Skin epidermis (tissue), 12 donors: ENCODE results near the gene TMEM183A.

Source experiments
- H3K27ac ChIP-seq, 21 experiments: fragments of 200-600 bp; sonication (generic) in 11 of 21; one replicate each; pipeline ENCODE4 v1.5.0; 2020; ENCODE audit warnings: mild to moderate bottlenecking in 3 of 21, inconsistent platforms in 2 of 21, moderate library complexity in 2 of 21
- H3K4me3 ChIP-seq, 7 experiments: fragments of 200-600 bp; sonication (generic) in 2 of 7; one replicate each; pipeline ENCODE4 v1.5.0; 2020; ENCODE audit warnings: inconsistent platforms in 2 of 7, mild to moderate bottlenecking in 2 of 7, moderate library complexity in 1 of 7

TMEM183A gene

GRCh38 chr1:203006948-203007871, at the start of gene TMEM183A:
Gene TMEM183A (plus strand): TSS chr1:203007374. CDS start chr1:203007466, 92 bp downstream.
- Histone ChIP-seq H3K4me3 (peak within 1 kb of the TSS; percentile 65 to 99 (median 93)), H3K27ac (peak within 1 kb of the TSS; percentile 78 to 98 (median 94))

GRCh38 chr1:202957733-202958543, 49.2 kb upstream of the TMEM183A start, which contains the start of gene ADIPOR1:
Gene ADIPOR1 (minus strand): TSS chr1:202958312. CDS start chr1:202951070, 7,242 bp downstream.
- Histone ChIP-seq H3K4me3 (peak within 1 kb of the TSS; percentile 54 to 97 (median 76)), H3K27ac (peak within 1 kb of the TSS; percentile 83 to 100 (median 96))

DNA sequence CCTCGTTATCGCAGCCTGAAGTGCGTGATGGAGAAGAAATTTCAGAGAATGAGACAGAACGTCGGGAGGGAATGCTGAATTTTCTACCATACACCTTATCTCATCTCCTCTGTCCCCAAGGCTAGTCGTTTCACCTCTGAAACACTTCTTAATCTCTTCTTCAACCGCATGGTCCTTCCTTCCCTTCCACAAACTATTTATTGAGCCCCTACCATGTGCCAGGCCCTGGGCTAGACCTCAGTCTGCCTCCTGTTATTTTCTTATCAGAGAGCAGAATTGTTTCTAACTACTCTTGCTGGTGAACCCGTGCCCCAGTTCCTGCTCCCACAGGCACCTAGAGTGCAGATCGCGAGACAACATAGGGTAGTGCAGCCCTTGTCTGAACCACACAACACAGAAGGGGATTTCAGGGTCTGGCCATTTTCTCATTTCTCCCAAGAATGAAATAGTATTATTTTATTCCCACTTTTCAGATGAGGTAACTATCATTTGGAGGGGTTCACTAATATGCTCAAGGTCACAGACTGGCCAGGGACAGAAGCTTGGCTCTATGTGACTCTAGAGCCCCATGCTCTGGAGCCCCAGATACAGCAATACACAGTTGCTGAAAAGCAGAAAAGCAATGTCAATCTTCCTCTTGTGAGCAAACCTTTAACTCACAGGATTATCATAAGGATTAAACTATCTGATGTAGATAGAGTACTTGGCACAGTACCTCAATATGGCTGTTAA, 48.5 kb upstream of the TMEM183A start:
- H3K27ac ChIP-seq, result peak overlapping the region in 17 of 21 experiments; percentile 44 to 100 (median 96)
- H3K4me3 ChIP-seq, result peak overlapping the region; percentile 54 to 97 (median 76)

GRCh38 chr1:202959276-202959620, 47.9 kb upstream of the TMEM183A start:
- Histone ChIP-seq H3K27ac (peak overlapping the region in 7 of 21 experiments; percentile 4 to 100 (median 96)), H3K4me3 (no peak overlapping the region)

DNA sequence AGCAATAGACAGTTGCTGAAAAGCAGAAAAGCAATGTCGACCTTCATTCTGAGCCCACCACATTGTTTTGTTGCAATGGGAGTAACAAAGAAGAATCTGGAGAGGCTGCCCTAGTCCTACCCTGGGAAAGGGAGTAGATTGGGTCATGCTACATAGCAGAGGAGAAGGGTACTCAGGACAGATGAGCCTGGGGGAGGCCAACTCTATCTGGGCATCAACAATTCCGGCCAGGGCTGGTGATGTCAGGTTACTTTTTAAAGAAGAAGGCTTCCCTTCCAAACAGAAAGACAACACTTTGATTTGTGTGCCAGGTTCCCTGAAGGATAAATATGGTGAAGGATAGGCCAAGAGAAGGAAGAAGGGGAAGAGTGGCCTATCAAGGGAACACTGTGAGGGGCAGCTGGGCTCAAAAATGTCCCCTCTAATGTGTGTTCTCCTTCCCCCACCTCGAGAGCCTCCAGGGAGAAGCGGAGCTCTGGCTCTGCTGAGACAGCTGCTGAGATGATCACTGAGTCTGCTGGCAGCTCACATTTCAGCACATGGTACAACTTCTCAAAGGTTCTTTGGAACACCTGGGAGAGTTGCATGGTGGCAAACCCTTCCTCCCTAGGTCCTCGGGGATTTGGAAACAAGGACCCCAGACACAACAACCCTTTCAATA, 45.8 kb upstream of the TMEM183A start:
- Histone ChIP-seq H3K4me3 (no peak overlapping the region), H3K27ac (no peak overlapping the region)

DNA sequence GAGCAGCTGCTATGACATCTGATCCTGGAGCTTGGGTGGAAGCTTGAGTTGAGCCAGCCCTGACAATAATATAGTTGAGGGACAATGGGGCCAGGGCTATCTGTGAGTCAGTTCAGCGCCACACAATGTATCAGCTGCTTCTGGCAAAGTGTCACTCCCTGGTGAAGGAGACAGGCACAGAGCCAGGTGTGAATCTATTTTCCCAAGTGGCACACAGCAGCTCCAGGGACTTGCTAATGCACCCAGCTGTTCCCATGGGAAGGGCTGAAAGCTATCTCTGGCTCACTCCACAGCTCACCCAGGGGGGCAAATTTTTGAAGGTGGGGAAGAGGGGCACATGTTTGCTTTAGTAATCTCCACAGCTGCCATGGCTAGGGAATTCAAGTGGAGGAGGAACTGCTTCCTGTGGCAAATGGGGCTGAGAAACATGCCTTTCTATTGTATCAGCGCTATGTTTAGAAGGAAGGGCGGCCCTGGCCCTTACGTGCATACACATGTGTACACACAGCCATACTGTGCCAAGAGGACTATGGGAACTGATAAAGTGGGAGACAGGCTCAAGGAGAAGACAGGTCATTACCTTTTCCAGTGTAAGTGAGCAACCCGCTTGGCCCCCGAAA, 42.3 kb upstream of the TMEM183A start:
- Histone ChIP-seq H3K27ac (peak overlapping the region in 19 of 21 experiments; percentile 15 to 94 (median 68)), H3K4me3 (no peak overlapping the region)

GRCh38 chr1:202965422-202965821, 41.8 kb upstream of the TMEM183A start:
- Histone ChIP-seq H3K4me3 (peak overlapping the region in 5 of 7 experiments; percentile 3 to 93 (median 73)), H3K27ac (peak overlapping the region in 19 of 21 experiments; percentile 32 to 96 (median 89))

DNA sequence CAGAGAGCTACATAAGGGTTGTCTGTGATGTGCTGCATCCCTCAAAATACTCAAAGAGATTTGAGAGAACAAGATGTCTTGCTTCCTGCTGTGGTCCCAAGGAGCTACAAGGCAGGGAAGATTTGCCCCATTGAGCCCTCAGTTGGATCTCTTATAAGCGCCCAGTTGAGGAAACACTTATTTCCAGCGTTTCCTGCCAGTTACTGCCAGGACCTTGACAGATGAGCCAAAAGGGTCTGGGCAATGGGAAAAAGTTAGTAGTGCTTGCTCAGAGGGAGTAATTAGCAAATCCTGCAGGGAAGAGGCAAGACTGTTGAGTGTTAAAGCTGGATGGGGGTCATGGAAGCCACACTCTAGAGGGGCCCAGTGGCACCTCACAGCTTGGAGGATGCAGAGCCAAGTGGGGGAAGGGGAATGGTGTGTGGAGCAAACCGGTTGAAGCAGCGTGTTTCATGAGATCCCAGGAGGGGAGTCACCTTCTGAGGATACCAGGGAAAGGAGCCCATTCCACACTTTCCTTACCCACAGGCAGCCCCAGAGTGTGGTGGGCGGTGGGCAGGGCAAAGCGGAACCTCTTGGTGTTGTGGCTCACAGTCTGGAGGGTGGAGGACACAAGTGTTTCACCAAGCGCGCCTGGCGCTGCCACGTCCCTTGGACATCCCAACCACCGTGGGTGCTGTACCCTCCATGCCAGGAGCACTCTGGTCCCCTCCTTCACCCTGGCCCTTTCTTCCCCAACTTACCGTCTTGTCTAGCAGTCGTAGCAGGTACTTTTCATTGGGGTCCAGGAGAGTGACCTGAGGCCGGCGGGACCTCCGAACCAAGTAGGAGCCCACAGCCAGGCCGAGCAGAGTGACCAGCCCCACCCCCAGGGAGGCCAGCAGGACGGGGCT, 40.9 kb upstream of the TMEM183A start:
- peak overlapping the region; percentile 49 to 93 (median 82) for H3K4me3 ChIP-seq
- H3K27ac ChIP-seq, result peak overlapping the region; percentile 60 to 96 (median 91)

DNA sequence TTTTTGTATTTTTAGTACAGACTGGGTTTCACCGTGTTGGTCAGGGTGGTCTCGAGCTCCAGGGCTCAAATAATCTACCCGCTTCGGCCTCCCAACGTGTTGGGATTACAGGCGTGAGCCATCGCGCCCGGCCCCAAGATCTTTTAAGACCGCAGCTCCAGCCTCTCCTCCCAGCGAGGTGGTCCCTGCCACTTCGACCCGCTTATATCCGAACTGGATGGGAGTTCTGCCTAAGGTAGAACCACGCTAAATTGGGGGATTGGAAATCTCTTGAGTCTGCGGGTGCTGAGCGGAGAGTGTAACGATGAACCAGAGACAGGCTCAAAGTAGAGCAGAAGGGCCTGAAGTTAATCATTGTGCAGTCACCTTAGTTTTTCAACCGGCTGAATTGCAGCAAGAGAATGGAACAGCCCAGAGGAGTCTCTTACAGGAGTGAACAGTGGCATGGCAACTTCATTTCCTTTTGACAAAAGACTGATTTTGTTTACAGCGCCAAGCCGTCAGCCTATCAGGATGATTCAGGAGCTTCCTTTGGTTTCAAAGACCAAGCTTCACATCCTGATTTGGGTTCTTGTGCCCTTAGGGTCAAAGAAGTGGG, 39.4 kb upstream of the TMEM183A start:
- peak overlapping the region in 20 of 21 experiments; percentile 13 to 93 (median 78) for H3K27ac ChIP-seq
- peak overlapping the region; percentile 49 to 93 (median 82) for H3K4me3 ChIP-seq

DNA sequence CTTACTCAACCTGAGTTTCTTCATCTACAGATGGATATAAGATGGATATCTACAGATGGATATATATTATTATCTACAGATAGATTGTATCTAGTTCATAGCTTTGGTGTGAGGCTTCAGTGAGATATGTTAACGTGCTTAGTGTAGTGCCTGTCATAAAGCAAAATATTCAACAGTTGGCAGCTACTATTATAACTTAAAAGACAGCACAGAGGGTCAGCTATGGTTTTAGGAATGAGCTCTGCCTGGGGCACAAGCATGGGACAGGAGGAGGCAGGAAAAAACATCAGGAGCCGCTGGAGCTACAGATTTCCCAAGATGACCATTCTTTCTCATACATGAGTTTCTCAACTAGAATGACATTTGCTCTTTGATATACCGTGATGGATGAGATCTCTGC, 38.8 kb upstream of the TMEM183A start:
- H3K27ac ChIP-seq, result peak overlapping the region in 12 of 21 experiments; percentile 63 to 92 (median 84)
- H3K4me3 ChIP-seq, result peak overlapping the region in 3 of 7 experiments; percentile 65 to 91 (median 73)

DNA sequence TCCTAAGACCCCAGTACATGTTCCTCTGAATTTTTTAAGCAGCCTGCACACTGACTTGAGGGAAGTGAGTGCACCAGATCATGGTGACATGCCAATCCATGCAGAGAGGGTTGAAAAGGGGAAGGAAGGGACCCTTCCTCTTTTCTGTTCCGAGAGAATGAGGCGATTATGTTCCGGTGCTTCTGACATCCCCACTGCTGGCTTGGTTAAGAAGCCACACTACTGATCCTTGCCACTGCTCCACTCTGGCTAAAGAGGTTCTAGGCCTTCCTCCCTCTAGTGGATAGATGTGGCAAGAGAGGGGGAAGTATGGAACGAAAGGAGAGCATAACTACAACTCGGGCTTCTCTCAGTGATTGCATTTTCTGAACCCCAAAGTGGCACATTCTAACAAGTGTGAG, 38.3 kb upstream of the TMEM183A start:
- peak overlapping the region in 14 of 21 experiments; percentile 2 to 92 (median 74) for H3K27ac ChIP-seq
- H3K4me3 ChIP-seq, result no peak overlapping the region

GRCh38 chr1:202972046-202972445, 35.1 kb upstream of the TMEM183A start:
- no peak overlapping the region for H3K27ac ChIP-seq
- H3K4me3 ChIP-seq, result no peak overlapping the region

GRCh38 chr1:202974856-202975255, 32.3 kb upstream of the TMEM183A start:
- Histone ChIP-seq H3K27ac (no peak overlapping the region), H3K4me3 (no peak overlapping the region)

- no peak overlapping the region for H3K27ac ChIP-seq
Measured at GRCh38 chr1:202976633-202977032, 30.5 kb upstream of the TMEM183A start.

DNA sequence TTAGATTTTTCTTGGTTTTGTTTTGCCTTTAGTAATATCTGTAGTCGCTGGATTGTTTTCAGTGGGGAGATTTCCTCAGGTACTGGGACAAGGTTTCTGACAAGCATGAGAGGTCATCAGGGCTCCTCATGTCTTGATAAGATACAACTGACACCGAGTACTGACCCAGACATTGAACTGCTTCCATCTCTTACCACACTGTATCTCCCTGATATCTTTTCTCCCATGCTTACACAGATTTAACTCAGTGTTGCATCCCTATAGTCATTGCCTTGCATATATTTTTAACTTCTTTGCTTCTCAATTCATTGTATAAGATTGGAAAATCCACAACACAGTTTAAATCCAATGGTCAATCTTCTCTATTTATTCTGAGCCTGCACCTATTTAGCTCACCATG, 27.7 kb upstream of the TMEM183A start:
- Histone ChIP-seq H3K27ac (no peak overlapping the region), H3K4me3 (no peak overlapping the region)

More at GRCh38 chr1:202976633-202977032, 30.5 kb upstream of the TMEM183A start:
- H3K4me3 ChIP-seq, result no peak overlapping the region

DNA sequence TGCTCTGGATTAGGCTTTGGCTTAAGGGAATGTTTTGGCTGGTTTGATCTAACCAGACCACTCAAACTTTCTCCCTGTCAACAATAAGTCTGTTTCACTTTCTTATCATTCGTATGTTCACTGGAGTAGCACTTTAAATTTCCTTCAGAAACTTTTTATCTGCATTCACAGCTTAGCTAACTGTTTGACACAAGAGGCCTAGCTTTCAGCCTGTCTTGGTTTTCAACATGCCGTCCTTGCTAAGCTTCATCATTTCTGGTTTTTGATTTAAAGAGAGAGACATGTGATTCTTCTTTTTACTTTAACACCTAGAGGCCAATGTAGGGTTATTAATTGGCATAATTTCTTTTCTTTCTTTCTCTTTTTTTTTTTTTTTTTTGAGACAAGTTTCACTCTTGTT, 25.2 kb upstream of the TMEM183A start:
- Histone ChIP-seq H3K27ac (no peak overlapping the region), H3K4me3 (no peak overlapping the region)
